A673 (cell line): Measurements from ENCODE around the gene BAIAP2L2.

Experiments used
- CTCF ChIP-seq: fragments of 300-800, 200-600 bp; sonication (generic); conservative IDR thresholded peaks from 2 replicates; pipeline ENCODE4 v1.5.1; 2017; ENCODE audit warnings: low read depth, mild to moderate bottlenecking, antibody characterized with exemption, low read length, moderate library complexity, mixed read lengths
- EZH2 ChIP-seq: fragments of 200-600 bp; sonication (generic); IDR thresholded peaks from 2 replicates; pipeline ENCODE4 v1.6.1; 2017; ENCODE audit warnings: borderline replicate concordance, low read depth, mild to moderate bottlenecking, mixed read lengths, antibody characterized with exemption, low read length; ENCODE audit not compliant: poor library complexity, severe bottlenecking

- TF ChIP-seq CTCF (no peak), EZH2 (no peak)
Observed at GRCh38 chr22:38077096-38077495, 33.4 kb downstream of the BAIAP2L2 start.
